HG02884 (cell line): Measurements from ENCODE around the gene CERS2.
A peak's percentile ranks its signal among the peaks of the same experiment; 100 is the strongest.
"Not testable (repeated sequence)": the region's sequence is repeated elsewhere in the genome, so short reads cannot be mapped to it uniquely, and the experiment has no call there.

Experiments
- ATAC-seq: cut with Tn5 transposase; IDR thresholded peaks from one replicate; pipeline ENCODE4 v1.9.1; 2021; ENCODE audit warnings: mild to moderate bottlenecking, moderate library complexity; ENCODE audit not compliant: unreplicated experiment

CERS2 gene

GRCh38 chr1:150970808-150971582 is 3.6 kb downstream of the CERS2 start:
- no peak for ATAC-seq

- no peak for ATAC-seq
These were observed 5.0 kb downstream of the CERS2 start for GRCh38 chr1:150969626-150970025.

DNA sequence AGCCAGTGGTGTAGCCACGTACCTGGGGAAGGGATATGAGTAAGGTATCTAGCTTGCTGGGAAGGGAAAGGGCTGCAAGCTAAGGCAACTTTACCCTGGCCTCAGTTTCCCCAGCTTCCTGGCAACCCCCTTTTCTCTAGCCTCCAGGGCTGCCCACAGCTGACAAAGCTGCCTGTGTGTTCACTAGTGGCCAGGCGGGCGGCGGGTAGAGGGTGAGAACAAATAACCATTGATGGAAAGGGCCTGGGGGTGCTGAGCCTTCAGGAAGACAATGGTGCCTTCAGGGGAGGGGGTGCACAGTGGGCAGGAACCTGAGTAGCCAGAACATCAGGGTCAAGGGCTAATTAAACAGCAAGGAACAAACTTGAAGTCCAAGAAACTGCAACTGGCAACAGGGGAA is 6.1 kb downstream of the CERS2 start:
- ATAC-seq = no peak

DNA sequence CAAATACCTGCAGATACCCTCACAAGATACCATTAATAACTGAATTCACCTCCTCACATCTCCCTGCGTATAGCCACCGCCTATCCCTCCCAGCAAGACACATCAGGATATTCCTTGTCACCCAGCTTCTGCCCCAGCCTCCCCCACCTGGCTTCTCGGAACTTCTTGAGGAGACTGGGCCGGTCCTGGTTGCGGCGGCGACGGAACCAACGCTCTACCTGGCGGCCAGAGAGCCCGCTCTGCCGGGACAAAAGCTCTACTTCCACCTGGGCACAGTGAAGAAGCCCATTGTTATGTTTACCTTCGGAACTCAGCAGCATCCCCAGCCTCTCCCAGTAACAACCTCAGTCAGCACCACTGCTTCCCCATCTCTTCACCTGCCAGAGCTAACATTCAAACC is 6.7 kb downstream of the CERS2 start:
- ATAC-seq = no peak

DNA sequence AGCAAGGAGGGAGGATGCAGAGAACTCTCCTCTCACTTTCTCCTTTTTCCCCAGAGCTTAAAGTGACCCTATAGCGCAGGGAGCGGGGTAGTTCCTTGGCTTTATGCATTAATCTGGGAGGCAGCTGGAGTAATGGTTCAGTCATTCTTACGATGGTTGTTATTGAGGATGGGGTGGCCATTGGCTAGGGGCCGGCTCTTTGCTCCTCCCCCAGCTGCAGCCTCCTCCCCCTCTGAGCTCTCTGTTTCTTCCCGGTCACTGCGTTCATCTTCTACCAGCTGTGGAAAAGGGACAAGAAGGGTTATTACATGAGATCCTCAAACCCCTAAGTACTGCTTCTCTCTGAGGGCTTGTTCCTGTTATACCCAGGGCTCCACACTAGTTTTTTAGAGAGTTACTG is 8.6 kb downstream of the CERS2 start:
- ATAC-seq = no peak

- no peak for ATAC-seq
These were observed 9.0 kb downstream of the CERS2 start for GRCh38 chr1:150965605-150966004.

GRCh38 chr1:150964164-150964489 is 10.5 kb downstream of the CERS2 start:
- no peak for ATAC-seq

DNA sequence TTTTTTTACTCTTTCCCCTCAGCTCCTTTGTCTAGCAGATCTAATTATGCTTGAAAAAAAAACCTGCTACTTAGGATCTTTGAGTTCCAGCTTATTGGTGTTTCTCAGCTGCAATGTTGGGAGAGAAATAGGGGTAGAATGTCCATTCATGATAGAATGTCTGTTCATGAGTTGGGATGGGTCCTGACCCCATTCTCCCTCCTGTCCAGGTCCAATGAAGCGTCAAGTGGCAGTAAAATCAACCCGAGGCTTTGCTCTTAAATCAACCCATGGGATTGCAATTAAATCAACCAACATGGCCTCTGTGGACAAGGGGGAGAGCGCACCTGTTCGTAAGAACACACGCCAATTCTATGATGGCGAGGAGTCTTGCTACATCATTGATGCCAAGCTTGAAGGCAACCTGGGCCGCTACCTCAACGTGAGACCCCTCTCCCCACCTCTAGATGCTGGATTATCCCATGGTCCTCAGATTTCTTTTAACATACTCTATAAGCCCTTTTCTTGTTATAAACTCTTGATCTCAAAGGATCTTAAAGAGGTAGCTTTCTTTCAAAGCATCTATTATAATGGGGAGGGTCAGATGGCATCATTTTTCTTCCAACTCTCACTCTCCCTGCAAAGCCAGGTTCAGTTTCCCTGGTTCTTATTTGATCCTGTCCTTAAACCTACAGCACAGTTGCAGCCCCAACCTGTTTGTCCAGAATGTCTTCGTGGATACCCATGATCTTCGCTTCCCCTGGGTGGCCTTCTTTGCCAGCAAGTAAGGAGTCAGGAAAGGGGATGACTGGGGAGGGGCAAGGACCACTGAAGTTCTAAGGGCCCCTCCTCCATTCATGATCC is 11.1 kb downstream of the CERS2 start:
- no peak for ATAC-seq

DNA sequence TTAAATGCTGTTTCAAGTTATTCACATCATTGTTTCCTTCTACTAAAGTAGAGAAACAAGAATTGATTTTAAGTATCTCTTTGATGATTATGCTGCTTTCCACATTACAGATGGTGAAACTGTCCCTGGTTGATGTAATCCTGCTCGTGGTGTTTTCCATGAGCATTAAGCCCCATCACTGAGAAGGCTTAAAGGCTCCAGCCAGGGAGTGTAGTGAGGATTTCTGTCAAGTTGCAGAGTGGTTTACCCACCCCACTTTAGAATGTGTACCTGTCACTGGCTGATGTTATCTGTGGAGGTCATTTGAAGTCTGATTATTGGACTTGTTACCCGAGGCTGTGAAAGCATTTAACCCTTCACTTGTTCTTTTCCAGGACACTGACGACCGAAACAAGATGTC is 12.9 kb downstream of the CERS2 start:
- ATAC-seq = no peak

DNA sequence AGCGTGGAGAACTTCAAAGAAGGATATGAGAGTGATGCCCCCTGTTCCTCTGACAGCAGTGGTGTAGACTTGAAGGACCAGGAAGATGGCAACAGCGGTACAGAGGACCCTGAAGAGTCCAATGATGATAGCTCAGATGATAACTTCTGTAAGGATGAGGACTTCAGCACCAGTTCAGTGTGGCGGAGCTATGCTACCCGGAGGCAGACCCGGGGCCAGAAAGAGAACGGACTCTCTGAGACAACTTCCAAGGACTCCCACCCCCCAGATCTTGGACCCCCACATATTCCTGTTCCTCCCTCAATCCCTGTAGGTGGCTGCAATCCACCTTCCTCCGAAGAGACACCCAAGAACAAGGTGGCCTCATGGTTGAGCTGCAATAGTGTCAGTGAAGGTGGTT is 14.0 kb downstream of the CERS2 start:
- ATAC-seq = no peak

GRCh38 chr1:150957666-150958065 is 17.0 kb downstream of the CERS2 start:
- no peak for ATAC-seq

- no peak for ATAC-seq
These were observed 19.4 kb downstream of the CERS2 start for GRCh38 chr1:150955280-150955679.

DNA sequence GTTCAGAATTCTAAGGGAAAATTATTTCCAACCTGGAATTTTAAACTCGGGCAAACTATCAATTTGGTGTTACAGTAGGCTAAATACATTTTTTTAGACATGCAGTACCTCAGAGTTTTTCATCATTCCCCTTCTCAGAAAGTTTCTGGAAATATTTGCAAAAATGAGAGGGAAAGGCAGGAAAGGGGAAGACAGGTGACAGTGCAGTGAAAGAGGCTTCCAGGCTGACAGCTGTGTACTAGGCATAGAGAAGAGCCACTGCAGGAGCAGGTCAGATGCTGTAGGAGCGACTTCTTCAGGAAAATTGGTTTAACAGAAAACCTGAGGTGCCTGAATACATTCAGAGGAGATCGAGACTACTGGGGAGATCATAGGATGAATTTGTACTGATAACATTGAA is 19.9 kb downstream of the CERS2 start:
- no peak for ATAC-seq

- ATAC-seq = no peak
These were observed 29.8 kb downstream of the CERS2 start for GRCh38 chr1:150944856-150945255.

GRCh38 chr1:150931773-150932172 is 42.9 kb downstream of the CERS2 start:
- no peak for ATAC-seq

GRCh38 chr1:150928775-150929174 is 45.9 kb downstream of the CERS2 start:
- not testable (repeated sequence) for ATAC-seq

- no peak for ATAC-seq
These were observed 46.3 kb downstream of the CERS2 start for GRCh38 chr1:150928286-150928685.

DNA sequence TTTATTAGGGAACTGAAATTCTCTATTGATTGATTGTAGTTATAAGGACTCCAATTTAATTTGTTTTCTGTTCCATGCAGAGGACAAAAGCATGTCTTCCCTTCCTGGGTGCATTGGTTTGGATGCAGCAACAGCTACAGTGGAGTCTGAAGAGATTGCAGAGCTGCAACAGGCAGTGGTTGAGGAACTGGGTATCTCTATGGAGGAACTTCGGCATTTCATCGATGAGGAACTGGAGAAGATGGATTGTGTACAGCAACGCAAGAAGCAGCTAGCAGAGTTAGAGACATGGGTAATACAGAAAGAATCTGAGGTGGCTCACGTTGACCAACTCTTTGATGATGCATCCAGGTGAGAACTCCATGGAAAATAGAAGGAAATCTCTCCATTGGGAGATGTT is 47.0 kb downstream of the CERS2 start:
- no peak for ATAC-seq

- peak; percentile 66 for ATAC-seq
These were observed 48.4 kb downstream of the CERS2 start, which contains the start of gene SETDB1 for GRCh38 chr1:150926097-150926741. TSS of gene SETDB1 (plus strand) at chr1:150926363. CDS start at chr1:150927715, 1,352 bp downstream.

DNA sequence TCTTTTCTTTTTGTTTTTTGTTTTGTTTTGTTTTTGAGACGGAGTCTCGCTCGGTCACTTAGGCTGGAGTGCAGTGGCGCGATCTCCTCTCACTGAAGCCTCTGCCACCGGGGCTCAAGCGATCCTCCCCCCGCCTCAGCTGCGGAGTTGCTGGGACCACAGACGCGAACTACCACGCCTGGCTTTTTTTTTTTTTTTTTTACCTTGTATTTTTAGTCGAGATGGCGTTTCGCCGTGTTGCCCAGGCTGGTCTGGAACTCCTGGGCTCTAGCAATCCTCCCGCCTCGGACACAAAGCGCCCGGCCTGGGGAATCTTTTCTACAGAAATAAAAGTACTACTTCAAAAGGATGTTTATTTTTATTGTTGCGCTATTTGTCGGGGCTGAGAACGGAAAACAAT is 49.6 kb downstream of the CERS2 start:
- ATAC-seq = no peak

GRCh38 chr1:150922519-150922975 is 52.1 kb downstream of the CERS2 start:
- ATAC-seq = peak; percentile 61

- no peak for ATAC-seq
These were observed 57.2 kb downstream of the CERS2 start for GRCh38 chr1:150917387-150917786.
